WERI-Rb-1 (cell line): Measurements from ENCODE around the gene APCDD1.

Source experiments
- DNase-seq: peaks from one replicate; pipeline ENCODE4 v3.0.0-alpha.2; 2020
- H3K27ac ChIP-seq: fragments of 250-450 bp; sonication (Bioruptor Pico); 2 replicates; pipeline ENCODE4 v1.5.1; 2020; ENCODE audit warnings: mild to moderate bottlenecking, moderate library complexity
- H3K27me3 ChIP-seq: fragments of 250-450 bp; sonication (Bioruptor Pico); 2 replicates; pipeline ENCODE4 v1.5.1; 2021; ENCODE audit warnings: mild to moderate bottlenecking, low read depth, moderate library complexity; ENCODE audit not compliant: insufficient read depth, severe bottlenecking
- H3K36me3 ChIP-seq: fragments of 250-450 bp; sonication (Bioruptor Pico); 2 replicates; pipeline ENCODE4 v1.5.1; 2020; ENCODE audit warnings: mild to moderate bottlenecking, moderate library complexity
- H3K4me3 ChIP-seq: 2 replicates; pipeline ENCODE4 v1.5.1; 2011; ENCODE audit warnings: low read depth, mild to moderate bottlenecking, control low read depth, low read length
- H3K9me3 ChIP-seq: fragments of 250-450 bp; sonication (Bioruptor Pico); 2 replicates; pipeline ENCODE4 v1.5.1; 2021; ENCODE audit warnings: mild to moderate bottlenecking, moderate library complexity; ENCODE audit not compliant: severe bottlenecking
- CTCF ChIP-seq: IDR thresholded peaks from 2 replicates; pipeline ENCODE4 v1.5.1; 2011; ENCODE audit warnings: low read depth, mild to moderate bottlenecking, control low read depth, inconsistent platforms, low read length

APCDD1 gene

GRCh38 chr18:10436160-10436559 is 18.3 kb upstream of the APCDD1 start:
- Histone ChIP-seq H3K27me3 (no peaks in the 10 kb centered on the region), H3K36me3 (no peaks in the 10 kb centered on the region), H3K27ac (no peak overlapping the region), H3K9me3 (no peaks in the 10 kb centered on the region), H3K4me3 (no peak overlapping the region)
- no peak for DNase-seq
- TF ChIP-seq CTCF, result no peak

GRCh38 chr18:10437837-10438236 is 16.6 kb upstream of the APCDD1 start:
- Histone ChIP-seq H3K9me3 (no peaks in the 10 kb centered on the region), H3K27ac (no peak overlapping the region), H3K4me3 (no peak overlapping the region), H3K27me3 (no peaks in the 10 kb centered on the region), H3K36me3 (no peaks in the 10 kb centered on the region)
- no peak for DNase-seq
- no peak for TF ChIP-seq CTCF

- Histone ChIP-seq H3K27ac (no peak overlapping the region), H3K27me3 (no peaks in the 10 kb centered on the region), H3K4me3 (no peak overlapping the region), H3K36me3 (no peaks in the 10 kb centered on the region), H3K9me3 (no peaks in the 10 kb centered on the region)
- DNase-seq, result no peak
- no peak for TF ChIP-seq CTCF
Observed at GRCh38 chr18:10439898-10440297, 14.5 kb upstream of the APCDD1 start.

- H3K27ac ChIP-seq, result no peak overlapping the region
- no peaks in the 10 kb centered on the region for H3K9me3 ChIP-seq
- H3K36me3 ChIP-seq, result no peaks in the 10 kb centered on the region
- H3K27me3 ChIP-seq, result no peaks in the 10 kb centered on the region
- no peak for TF ChIP-seq CTCF
- no peak overlapping the region for H3K4me3 ChIP-seq
- DNase-seq, result no peak
Observed at GRCh38 chr18:10440884-10441283, 13.6 kb upstream of the APCDD1 start.

GRCh38 chr18:10441472-10441871 is 13.0 kb upstream of the APCDD1 start:
- no peak for DNase-seq
- Histone ChIP-seq H3K36me3 (no peaks in the 10 kb centered on the region), H3K4me3 (no peak overlapping the region), H3K27me3 (no peaks in the 10 kb centered on the region), H3K9me3 (no peaks in the 10 kb centered on the region), H3K27ac (no peak overlapping the region)
- no peak for TF ChIP-seq CTCF

GRCh38 chr18:10442551-10442971 is 11.9 kb upstream of the APCDD1 start:
- no peaks in the 10 kb centered on the region for H3K9me3 ChIP-seq
- H3K4me3 ChIP-seq, result no peak overlapping the region
- H3K36me3 ChIP-seq, result no peaks in the 10 kb centered on the region
- no peak for DNase-seq
- no peak for TF ChIP-seq CTCF
- no peak overlapping the region for H3K27ac ChIP-seq
- H3K27me3 ChIP-seq, result no peaks in the 10 kb centered on the region
